ENCODE measurements around the gene MT1H. TPM values are rescaled to one million over a fixed set of nuclear protein-coding genes. Genes with fewer than 3 reads are reported as not detected.

Gene MT1H
- total RNA-seq, 1 experiment from 2014 or later: not detected

Other genes with a start within 250 kb of the MT1H start
- gene AMFR, start 244.3 kb upstream of the MT1H start, total RNA-seq (2021): 89.4 and 132 TPM in 2 replicates
- 139 and 171 TPM in 2 replicates for gene NUDT21, start 218.5 kb upstream of the MT1H start, total RNA-seq (2021)
- 24.8 and 30.0 TPM in 2 replicates for gene OGFOD1, start 218.3 kb upstream of the MT1H start, total RNA-seq (2021)
- gene BBS2, start 149.8 kb upstream of the MT1H start, total RNA-seq (2021): 56.3 and 77.8 TPM in 2 replicates
- not detected in 2 replicates for gene MT4, start 104.7 kb upstream of the MT1H start, total RNA-seq (2021)
- not detected in 2 replicates for gene MT3, start 80.3 kb upstream of the MT1H start, total RNA-seq (2021)
- 203 and 353 TPM in 2 replicates for gene MT2A, start 61.2 kb upstream of the MT1H start, total RNA-seq (2021)
- gene MT1E, start 44.0 kb upstream of the MT1H start, total RNA-seq (2021): 22.0 and 22.2 TPM in 2 replicates
- not detected in 2 replicates for gene MT1M, start 37.2 kb upstream of the MT1H start, total RNA-seq (2021)
- 16.9 and 23.5 TPM in 2 replicates for gene MT1A, start 31.1 kb upstream of the MT1H start, total RNA-seq (2021)
- not detected in 2 replicates for gene MT1B, start 17.9 kb upstream of the MT1H start, total RNA-seq (2021)
- gene MT1F, start 11.9 kb upstream of the MT1H start, total RNA-seq (2021): 4.0 and 10.3 TPM in 2 replicates
- gene MT1G, start 1.7 kb upstream of the MT1H start, total RNA-seq (2021): not detected in 2 replicates
- gene MT1X, start 12.7 kb downstream of the MT1H start, total RNA-seq (2021): 18.9 and 41.2 TPM in 2 replicates
- 74.7 and 92.4 TPM in 2 replicates for gene NUP93, start 60.3 kb downstream of the MT1H start, total RNA-seq (2021)
- gene SLC12A3, start 195.4 kb downstream of the MT1H start, total RNA-seq (2021): 0.26 and 0.70 TPM in 2 replicates

All from PC-9 (cell line).